ENCODE measurements around the gene ADGRA1.

- no peak for TF ChIP-seq CTCF (IDR thresholded peaks at IDR 0.05)
- TF ChIP-seq POLR2A (IDR thresholded peaks at IDR 0.05), result no peak
Measured at GRCh38 chr10:133163889-133164815, 76.4 kb downstream of the ADGRA1 start.
